Breast epithelium (tissue), 3 donors: ENCODE measurements around the gene BCAS3.

Experiments used
- POLR2A ChIP-seq: fragments of 450-650 bp; IDR thresholded peaks from one replicate; pipeline ENCODE4 v1.6.1; 2016; ENCODE audit warnings: antibody characterized with exemption, mild to moderate bottlenecking, moderate library complexity
- POLR2AphosphoS5 ChIP-seq, 3 donors: sonication (generic); formaldehyde crosslinking; IDR thresholded peaks; one replicate each; pipeline ENCODE4 v1.6.1; 2017; ENCODE audit warnings: antibody characterized with exemption in 3 of 3
- TF ChIP-seq, protein P1 (sequence below), 3 donors: fragments of 450-650 bp; IDR thresholded peaks; one replicate each; pipeline ENCODE4 v1.5.1; 2016 to 2017; ENCODE audit warnings: antibody characterized with exemption in 3 of 3, mild to moderate bottlenecking in 3 of 3, moderate library complexity in 3 of 3

DNA sequence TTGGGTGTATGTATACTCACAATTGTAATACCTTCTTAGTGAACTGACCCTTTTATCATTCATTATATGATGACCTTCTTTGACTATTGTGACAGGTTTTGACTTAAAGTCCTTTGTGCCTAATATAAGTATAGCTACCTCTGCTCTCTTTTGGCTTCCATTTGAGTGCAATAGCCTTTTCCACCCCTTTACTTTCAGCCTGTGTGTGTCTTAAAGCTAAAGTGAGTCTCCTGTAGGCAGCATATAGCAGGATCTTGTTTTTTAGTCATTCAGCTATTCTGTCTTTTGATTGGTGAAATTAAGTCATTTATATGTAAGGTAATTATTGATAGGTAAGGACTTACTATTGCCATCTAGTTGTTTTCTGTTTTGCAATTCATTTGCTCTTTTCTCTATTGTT lies 758.6 kb downstream of the BCAS3 start:
- no peak for TF ChIP-seq POLR2AphosphoS5 (IDR thresholded peaks at IDR 0.05)
- TF ChIP-seq, protein P1, sequence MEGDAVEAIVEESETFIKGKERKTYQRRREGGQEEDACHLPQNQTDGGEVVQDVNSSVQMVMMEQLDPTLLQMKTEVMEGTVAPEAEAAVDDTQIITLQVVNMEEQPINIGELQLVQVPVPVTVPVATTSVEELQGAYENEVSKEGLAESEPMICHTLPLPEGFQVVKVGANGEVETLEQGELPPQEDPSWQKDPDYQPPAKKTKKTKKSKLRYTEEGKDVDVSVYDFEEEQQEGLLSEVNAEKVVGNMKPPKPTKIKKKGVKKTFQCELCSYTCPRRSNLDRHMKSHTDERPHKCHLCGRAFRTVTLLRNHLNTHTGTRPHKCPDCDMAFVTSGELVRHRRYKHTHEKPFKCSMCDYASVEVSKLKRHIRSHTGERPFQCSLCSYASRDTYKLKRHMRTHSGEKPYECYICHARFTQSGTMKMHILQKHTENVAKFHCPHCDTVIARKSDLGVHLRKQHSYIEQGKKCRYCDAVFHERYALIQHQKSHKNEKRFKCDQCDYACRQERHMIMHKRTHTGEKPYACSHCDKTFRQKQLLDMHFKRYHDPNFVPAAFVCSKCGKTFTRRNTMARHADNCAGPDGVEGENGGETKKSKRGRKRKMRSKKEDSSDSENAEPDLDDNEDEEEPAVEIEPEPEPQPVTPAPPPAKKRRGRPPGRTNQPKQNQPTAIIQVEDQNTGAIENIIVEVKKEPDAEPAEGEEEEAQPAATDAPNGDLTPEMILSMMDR (IDR thresholded peaks at IDR 0.05): no peak
- no peak for TF ChIP-seq POLR2A
